ENCODE measurements around the gene ZNF540. TPM values are rescaled to one million over a fixed set of nuclear protein-coding genes. Genes with fewer than 3 reads are reported as not detected.

ZNF540 gene
- total and polyA plus RNA-seq, 2 donors (not counting 3 experiments of a cell fraction or from before 2014, with no cell fraction given): 0.25 to 0.75 TPM

DNA sequence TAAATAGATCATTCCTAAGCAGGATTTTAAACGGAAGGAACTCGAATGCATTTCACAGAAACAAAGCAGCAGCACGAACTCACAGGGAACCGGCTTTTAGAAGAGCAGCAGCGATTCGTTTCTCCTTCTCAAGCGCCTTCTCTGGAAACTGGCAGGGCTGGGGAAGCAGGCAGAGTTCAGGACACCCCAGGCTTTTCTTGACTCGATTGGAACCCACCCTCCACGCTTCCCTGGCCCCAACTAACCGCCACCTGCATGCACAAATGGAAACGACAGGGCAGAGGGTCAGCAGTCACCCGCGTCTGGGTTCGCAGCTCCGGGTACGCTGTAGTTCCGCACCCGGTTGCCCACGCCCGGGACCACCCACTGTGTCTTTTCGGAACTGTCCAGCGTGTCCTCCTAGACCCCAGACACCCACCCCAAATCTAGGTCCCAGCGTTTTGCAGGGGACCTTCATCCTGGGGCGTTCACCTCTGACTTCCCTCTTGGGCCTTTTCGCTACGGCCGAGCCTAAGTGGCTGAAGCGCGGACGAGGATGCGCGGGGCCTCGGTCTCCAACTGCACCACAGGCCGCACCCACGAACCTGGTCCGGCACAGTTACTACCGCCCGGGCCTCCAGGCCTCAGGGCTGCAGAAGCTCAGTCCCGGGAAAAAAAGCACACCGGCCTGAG is 60.1 kb downstream of the ZNF540 start:
- Histone ChIP-seq H3K4me2 (ENCODE audit: insufficient read depth, low read length) (peak overlapping the region; percentile 82), H3K36me3 (ENCODE audit: control insufficient read depth in 2 of 2, extremely low read depth in 1 of 2, insufficient read depth in 2 of 2, low read length in 2 of 2) (no peaks in the 10 kb centered on the region), H3K27ac (ENCODE audit: insufficient read depth, low read depth, low read length) (peak overlapping the region; percentile 26), H3K9me3 (replicated peaks; ENCODE audit: control insufficient read depth, insufficient read depth, low read length) (no peaks in the 10 kb centered on the region), H3K79me2 (ENCODE audit: control insufficient read depth, insufficient read depth, low read length) (peaks cover 18% of the 10 kb centered on the region), H3K9ac (replicated peaks; ENCODE audit: extremely low read depth, insufficient read depth, low read length) (peak overlapping the region; percentile 74), H4K20me1 (replicated peaks; ENCODE audit: control insufficient read depth, extremely low read depth, insufficient read depth, low read length) (no peaks in the 10 kb centered on the region), H3K4me1 (ENCODE audit: control insufficient read depth, extremely low read depth, insufficient read depth, low read length) (peaks cover 14% of the 10 kb centered on the region), H3K4me3 (replicated peaks in 1 of 3; ENCODE audit: insufficient read depth in 1 of 3, low read depth in 1 of 3, low read length in 3 of 3) (peak overlapping the region; percentile 65 to 92 (median 91)), H3K9me1 (replicated peaks; ENCODE audit: control insufficient read depth, extremely low read depth, insufficient read depth, low read length) (no peaks in the 10 kb centered on the region), H2AFZ (ENCODE audit: low read depth, low read length) (peak overlapping the region; percentile 88), H3K27me3 (ENCODE audit: control insufficient read depth in 2 of 2, insufficient read depth in 2 of 2, low read length in 2 of 2) (no peaks in the 10 kb centered on the region)
- dilution Hi-C loops (cut with MboI; ENCODE audit: extremely low pct_ligation_motif_present, low sequenced_read_pairs) (no loop called here), intact Hi-C loops (cut with micrococcal nuclease) (loop anchor here (1.0 to 10.0 kb wide), 4 partner anchors 60 to 340 kb away; partner anchors contain the start of genes ZNF540, ZNF569, ZNF571 and ZNF607)
- TF ChIP-seq FOS (IDR thresholded peaks at IDR 0.05; ENCODE audit: borderline replicate concordance, insufficient read depth, low read length): no peak
- no peak for TF ChIP-seq CTCF (IDR thresholded peaks at IDR 0.05; ENCODE audit: extremely low read depth in 1 of 2, insufficient read depth in 1 of 2, low read depth in 1 of 2, low read length in 2 of 2)
- TF ChIP-seq EZH2 (IDR thresholded peaks at IDR 0.05; ENCODE audit: borderline replicate concordance, low read depth, low read length, severe bottlenecking): no peak
- no peak for TF ChIP-seq JUN (IDR thresholded peaks at IDR 0.05; ENCODE audit: borderline replicate concordance, insufficient read depth, insufficient read length, low read depth)
- TF ChIP-seq POLR2A (IDR thresholded peaks at IDR 0.05; ENCODE audit: low read depth, low read length): no peak
- TF ChIP-seq MYC (IDR thresholded peaks at IDR 0.05; ENCODE audit: low read depth, low read length): no peak
- TF ChIP-seq MAX (IDR thresholded peaks at IDR 0.05; ENCODE audit: insufficient read depth, insufficient read length): no peak
- no peak for TF ChIP-seq GATA2 (IDR thresholded peaks at IDR 0.05; ENCODE audit: insufficient read depth, insufficient read length, low read depth, low read length)
- no peak for TF ChIP-seq POLR2AphosphoS5 (IDR thresholded peaks at IDR 0.05; ENCODE audit: insufficient read depth, low read depth, low read length)
- POLR2A ChIA-PET: no interaction called here
- CTCF ChIA-PET: no interaction called here
- peak; percentile 48 for DNase-seq (ENCODE audit: low read depth, low spot score)
- FAIRE-seq: no peak
- BruUV-seq (replicated peaks): no TSS peak
